Caco-2 (cell line): ENCODE results near the gene CFAP58. TPM values are rescaled to one million over a fixed set of nuclear protein-coding genes. Genes with fewer than 3 reads are reported as not detected.

Source experiments
- BruUV-seq: library from RNA; stranded (reverse); fragments of 400-500 nt; replicated peaks from 2 replicates; lab custom pipeline; 2021; lab: Mats Ljungman, UMichigan
- CTCF ChIA-PET: fragments of 300-600 bp; sonication (Branson Sonifier 250); formaldehyde crosslinking; loops from one replicate; lab custom pipeline; 2022; ENCODE audit warnings: antibody characterized with exemption; lab: Charles Lee
- POLR2A ChIA-PET: fragments of 300-600 bp; sonication (Branson Sonifier 250); formaldehyde crosslinking; loops from one replicate; lab custom pipeline; 2022; ENCODE audit warnings: antibody characterized with exemption; lab: Charles Lee
- DNase-seq, 2 experiments: peaks; one replicate each; pipeline versions ENCODE4 v3.0.0 to v3.0.0-alpha.2; 2020 to 2022
- H3K27me3 ChIP-seq: replicated peaks from 2 replicates; pipeline ENCODE4 v1.6.0; 2011; ENCODE audit warnings: low read length; ENCODE audit not compliant: control insufficient read depth, insufficient read depth
- H3K36me3 ChIP-seq: 2 replicates; pipeline ENCODE4 v1.5.1; 2011; ENCODE audit warnings: low read length; ENCODE audit not compliant: control insufficient read depth, insufficient read depth
- H3K4me1 ChIP-seq: fragments of 250-450 bp; sonication (Bioruptor Pico); 2 replicates; pipeline ENCODE4 v1.5.1; 2020; ENCODE audit warnings: mild to moderate bottlenecking
- H3K4me3 ChIP-seq: 2 replicates; pipeline ENCODE4 v1.5.1; 2011; ENCODE audit warnings: low read depth, mild to moderate bottlenecking, control low read depth, low read length
- H3K9me3 ChIP-seq: fragments of 250-450 bp; sonication (Bioruptor Pico); 2 replicates; pipeline ENCODE4 v1.5.1; 2020; ENCODE audit warnings: mild to moderate bottlenecking, moderate library complexity
- H3K27ac Mint-ChIP-seq: one replicate; pipeline ENCODE4 v1.8.0; 2022; ENCODE audit warnings: mixed read lengths; ENCODE audit not compliant: unreplicated experiment
- H3K27me3 Mint-ChIP-seq: one replicate; pipeline ENCODE4 v1.8.0; 2022; ENCODE audit warnings: mixed read lengths; ENCODE audit not compliant: insufficient read depth, unreplicated experiment
- H3K36me3 Mint-ChIP-seq: one replicate; pipeline ENCODE4 v1.8.0; 2022; ENCODE audit warnings: mild to moderate bottlenecking, mixed read lengths; ENCODE audit not compliant: insufficient read depth, unreplicated experiment
- H3K4me1 Mint-ChIP-seq: one replicate; pipeline ENCODE4 v1.8.0; 2022; ENCODE audit warnings: low read depth, mixed read lengths; ENCODE audit not compliant: unreplicated experiment
- H3K4me3 Mint-ChIP-seq: one replicate; pipeline ENCODE4 v1.8.0; 2022; ENCODE audit warnings: mild to moderate bottlenecking, moderate library complexity, mixed read lengths; ENCODE audit not compliant: unreplicated experiment
- H3K9me3 Mint-ChIP-seq: one replicate; pipeline ENCODE4 v1.8.0; 2022; ENCODE audit warnings: mixed read lengths; ENCODE audit not compliant: unreplicated experiment
- intact Hi-C: fragments of 100-400 bp; cut with micrococcal nuclease; formaldehyde crosslinking; loops from one replicate; pipeline ENCODE4 v1.10.0; 2022; ENCODE audit not compliant: unreplicated experiment
- total RNA-seq: library from RNA; stranded (reverse); gene quantifications from 2 replicates; pipeline ENCODE4 v1.2.3, GENCODE V29; 2022
- TF ChIP-seq, protein P1 (sequence below), 2 experiments: fragments of 200-600 bp in 1 of 2; IDR thresholded peaks; 1 replicate in 1 of 2; 2 replicates in 1 of 2; pipeline versions ENCODE4 v1.5.1 to v1.8.0; 2011 to 2022; ENCODE audit warnings: antibody characterized with exemption in 1 of 2, control low read depth in 1 of 2, inconsistent platforms in 1 of 2, low read depth in 1 of 2, low read length in 1 of 2, mild to moderate bottlenecking in 1 of 2, moderate library complexity in 1 of 2; ENCODE audit not compliant: insufficient read depth in 1 of 2, severe bottlenecking in 1 of 2, unreplicated experiment in 1 of 2

Gene CFAP58
- total RNA-seq, 1 experiment from 2014 or later, result not detected

DNA sequence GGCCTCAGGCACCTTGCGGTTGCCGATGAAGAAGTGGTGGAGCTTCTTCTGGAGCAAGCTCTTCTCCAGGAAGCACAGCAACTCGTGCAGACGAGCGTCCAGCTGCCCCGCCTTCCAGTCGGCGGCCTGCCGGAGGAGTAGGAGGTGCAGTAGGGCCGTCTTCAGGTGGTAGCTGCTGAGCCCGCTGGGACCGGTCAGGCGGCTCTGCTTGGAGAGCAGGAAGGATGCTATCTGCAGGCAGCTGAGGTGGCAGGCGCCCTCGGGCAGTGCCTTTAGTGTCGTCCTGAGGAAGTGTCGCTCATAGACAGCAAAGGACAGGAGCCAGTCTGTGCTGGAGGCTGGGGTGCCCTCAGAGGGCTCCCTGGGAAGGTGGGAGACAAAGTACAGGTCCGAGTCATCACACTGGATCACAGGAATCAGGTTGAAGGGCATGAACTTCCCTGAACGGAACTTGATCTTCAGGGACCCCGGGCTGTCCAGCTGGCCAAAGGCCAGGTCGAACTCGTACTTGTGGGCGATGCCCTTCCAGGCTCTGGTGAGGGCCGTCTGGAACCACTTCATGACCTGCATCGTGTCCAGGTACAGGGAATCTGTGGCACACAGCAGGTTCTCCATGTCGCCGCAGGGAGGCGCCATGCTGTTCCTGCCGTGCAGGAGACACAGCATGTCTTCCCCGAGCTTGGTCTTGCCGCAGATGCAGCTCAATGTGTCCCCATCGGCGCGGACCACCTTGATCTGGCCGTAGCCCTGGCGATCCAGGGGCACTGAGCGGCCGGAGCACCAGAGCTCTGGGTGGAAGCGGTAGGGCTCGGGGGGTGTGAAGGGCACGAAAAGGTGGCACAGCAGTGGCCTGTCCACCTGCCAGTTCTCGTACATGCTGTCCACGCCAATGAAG is 38.8 kb upstream of the CFAP58 start:
- Histone ChIP-seq H3K9me3 (no peaks in the 10 kb centered on the region), H3K36me3 (no peaks in the 10 kb centered on the region), H3K4me3 (no peak overlapping the region), H3K4me1 (no peaks in the 10 kb centered on the region), H3K27me3 (no peaks in the 10 kb centered on the region)
- ChIA-PET CTCF (interaction anchor here (1.0 to 1.7 kb wide), 2 partner anchors 10 to 39 kb away, joined by 3 to 6 read pairs; partner anchors contain the start of gene CFAP58), POLR2A (no interaction called here)
- intact Hi-C loops, result no loop called here
- no TSS peak for BruUV-seq
- H3K9me3 Mint-ChIP-seq, result no peaks in the 10 kb centered on the region
- H3K27me3 Mint-ChIP-seq, result no peaks in the 10 kb centered on the region
- no peak for DNase-seq
- H3K4me3 Mint-ChIP-seq, result no peak overlapping the region
- no peak overlapping the region for H3K27ac Mint-ChIP-seq
- H3K4me1 Mint-ChIP-seq, result no peaks in the 10 kb centered on the region
- no peaks in the 10 kb centered on the region for H3K36me3 Mint-ChIP-seq
- TF ChIP-seq, protein P1, sequence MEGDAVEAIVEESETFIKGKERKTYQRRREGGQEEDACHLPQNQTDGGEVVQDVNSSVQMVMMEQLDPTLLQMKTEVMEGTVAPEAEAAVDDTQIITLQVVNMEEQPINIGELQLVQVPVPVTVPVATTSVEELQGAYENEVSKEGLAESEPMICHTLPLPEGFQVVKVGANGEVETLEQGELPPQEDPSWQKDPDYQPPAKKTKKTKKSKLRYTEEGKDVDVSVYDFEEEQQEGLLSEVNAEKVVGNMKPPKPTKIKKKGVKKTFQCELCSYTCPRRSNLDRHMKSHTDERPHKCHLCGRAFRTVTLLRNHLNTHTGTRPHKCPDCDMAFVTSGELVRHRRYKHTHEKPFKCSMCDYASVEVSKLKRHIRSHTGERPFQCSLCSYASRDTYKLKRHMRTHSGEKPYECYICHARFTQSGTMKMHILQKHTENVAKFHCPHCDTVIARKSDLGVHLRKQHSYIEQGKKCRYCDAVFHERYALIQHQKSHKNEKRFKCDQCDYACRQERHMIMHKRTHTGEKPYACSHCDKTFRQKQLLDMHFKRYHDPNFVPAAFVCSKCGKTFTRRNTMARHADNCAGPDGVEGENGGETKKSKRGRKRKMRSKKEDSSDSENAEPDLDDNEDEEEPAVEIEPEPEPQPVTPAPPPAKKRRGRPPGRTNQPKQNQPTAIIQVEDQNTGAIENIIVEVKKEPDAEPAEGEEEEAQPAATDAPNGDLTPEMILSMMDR (IDR thresholded peaks at IDR 0.05; ENCODE audit: insufficient read depth in 1 of 2, low read depth in 1 of 2, low read length in 1 of 2, severe bottlenecking in 1 of 2, unreplicated experiment in 1 of 2), result no peak

DNA sequence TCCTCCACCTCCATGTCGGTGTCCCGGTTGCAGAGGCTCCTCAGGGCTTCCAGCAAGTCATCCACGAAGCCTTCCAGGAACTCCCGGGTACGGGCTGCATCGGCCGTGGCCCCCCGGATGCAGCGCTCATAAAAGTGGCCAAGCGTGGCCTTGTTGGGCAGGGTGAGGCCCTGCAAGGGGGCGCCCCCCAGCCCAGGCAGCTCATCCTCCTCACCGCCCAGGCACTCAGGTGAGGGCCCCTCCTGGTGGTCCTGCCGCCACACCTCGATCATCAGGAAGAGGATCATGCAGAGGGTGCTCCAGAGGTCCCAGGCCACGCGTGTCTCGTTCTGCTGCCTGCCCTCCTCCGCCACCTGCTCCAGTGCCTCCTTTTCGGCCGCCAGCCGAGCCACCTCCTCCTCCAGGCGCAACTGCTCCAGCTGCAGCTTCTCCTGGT is 38.1 kb upstream of the CFAP58 start:
- no peaks in the 10 kb centered on the region for H3K4me1 ChIP-seq
- no peaks in the 10 kb centered on the region for H3K36me3 ChIP-seq
- TF ChIP-seq, protein P1 (IDR thresholded peaks at IDR 0.05; ENCODE audit: insufficient read depth in 1 of 2, low read depth in 1 of 2, low read length in 1 of 2, severe bottlenecking in 1 of 2, unreplicated experiment in 1 of 2), result no peak
- H3K27me3 Mint-ChIP-seq, result no peaks in the 10 kb centered on the region
- H3K27me3 ChIP-seq, result no peaks in the 10 kb centered on the region
- H3K36me3 Mint-ChIP-seq, result no peaks in the 10 kb centered on the region
- CTCF ChIA-PET, result interaction anchor here (0.5 to 1.7 kb wide), 2 partner anchors 10 to 27 kb away, joined by 3 to 6 read pairs; no protein-coding TSS in a partner anchor
- intact Hi-C loops, result no loop called here
- H3K9me3 ChIP-seq, result no peaks in the 10 kb centered on the region
- no peak overlapping the region for H3K4me3 ChIP-seq
- no peaks in the 10 kb centered on the region for H3K9me3 Mint-ChIP-seq
- H3K4me3 Mint-ChIP-seq, result no peak overlapping the region
- H3K27ac Mint-ChIP-seq, result no peak overlapping the region
- no TSS peak for BruUV-seq
- DNase-seq, result no peak
- no peaks in the 10 kb centered on the region for H3K4me1 Mint-ChIP-seq
- POLR2A ChIA-PET, result no interaction called here

DNA sequence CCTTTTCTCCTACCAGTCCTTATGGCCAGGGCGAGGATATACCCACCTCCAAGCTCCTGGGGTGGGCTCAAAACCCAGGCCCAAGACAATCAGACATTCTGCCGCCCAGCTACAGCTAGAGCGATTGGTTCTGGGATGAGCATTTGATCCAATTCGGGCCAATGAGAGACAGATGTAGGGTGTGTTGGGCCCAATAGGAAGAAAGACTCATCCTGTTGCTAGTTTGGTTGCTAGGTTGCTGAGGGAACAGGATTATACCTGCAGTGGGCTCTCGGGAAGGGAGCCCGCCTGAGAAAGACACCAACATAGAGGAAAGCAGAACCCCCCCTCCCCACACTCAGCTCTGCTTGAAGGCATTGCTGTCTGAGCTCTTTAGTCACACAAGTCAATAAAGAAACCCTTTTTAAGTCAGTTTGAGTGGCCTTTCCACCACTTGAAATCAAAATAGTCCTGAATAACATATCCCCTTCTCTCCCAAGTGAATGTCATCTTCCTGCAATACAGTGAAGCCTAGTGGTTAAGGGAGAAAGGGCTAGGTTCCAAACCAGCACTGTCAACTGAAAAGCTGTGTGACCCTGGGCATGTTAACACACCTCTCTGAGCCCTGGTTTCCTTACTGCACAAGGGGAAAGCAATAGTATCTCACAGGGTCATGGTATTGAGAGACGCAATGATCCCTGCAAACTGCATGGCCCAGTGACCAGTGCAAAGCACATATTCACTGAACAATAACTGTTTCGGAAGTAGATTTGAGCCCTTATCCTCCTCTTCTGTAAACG is 37.1 kb upstream of the CFAP58 start:
- Histone ChIP-seq H3K36me3 (no peaks in the 10 kb centered on the region), H3K4me1 (no peaks in the 10 kb centered on the region), H3K27me3 (no peaks in the 10 kb centered on the region), H3K4me3 (no peak overlapping the region), H3K9me3 (no peaks in the 10 kb centered on the region)
- POLR2A ChIA-PET, result no interaction called here
- Mint-ChIP-seq H3K27ac (no peak overlapping the region), H3K4me1 (no peaks in the 10 kb centered on the region), H3K36me3 (no peaks in the 10 kb centered on the region), H3K9me3 (no peaks in the 10 kb centered on the region), H3K27me3 (no peaks in the 10 kb centered on the region), H3K4me3 (no peak overlapping the region)
- intact Hi-C loops, result no loop called here
- BruUV-seq, result no TSS peak
- TF ChIP-seq, protein P1 (IDR thresholded peaks at IDR 0.05; ENCODE audit: insufficient read depth in 1 of 2, low read depth in 1 of 2, low read length in 1 of 2, severe bottlenecking in 1 of 2, unreplicated experiment in 1 of 2), result no peak
- DNase-seq, result no peak
- CTCF ChIA-PET, result no interaction called here
